NCI-H1417 treated with DMSO at 0.1 percent for 48 hours (cell line): ENCODE results near the gene WDR62.
A peak's percentile ranks its signal among the peaks of the same experiment; 100 is the strongest.
"Not testable (repeated sequence)": the region's sequence is repeated elsewhere in the genome, so short reads cannot be mapped to it uniquely, and the experiment has no call there.

Experiments
- DNase-seq: peaks from one replicate; lab custom pipeline; 2025; lab: John Stamatoyannopoulos, UW

Gene WDR62

DNA sequence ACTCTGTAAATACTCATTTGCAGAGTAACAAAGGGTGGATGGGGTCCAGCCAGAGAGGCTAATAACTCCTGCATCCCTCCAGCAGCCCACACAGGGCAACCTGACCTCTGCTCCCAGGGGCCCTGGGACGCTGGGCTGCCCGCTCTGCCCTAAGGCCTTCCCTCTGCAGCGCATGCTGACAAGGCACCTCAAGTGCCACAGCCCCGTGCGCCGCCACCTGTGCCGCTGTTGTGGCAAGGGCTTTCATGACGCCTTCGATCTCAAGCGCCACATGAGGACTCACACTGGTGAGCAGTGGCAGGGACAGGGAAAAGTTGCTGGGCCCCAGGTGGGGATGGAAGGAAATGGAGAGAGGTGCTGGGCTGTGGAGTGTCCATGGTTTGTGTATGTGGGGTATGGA, 58.0 kb downstream of the WDR62 start:
- no peak for DNase-seq

DNA sequence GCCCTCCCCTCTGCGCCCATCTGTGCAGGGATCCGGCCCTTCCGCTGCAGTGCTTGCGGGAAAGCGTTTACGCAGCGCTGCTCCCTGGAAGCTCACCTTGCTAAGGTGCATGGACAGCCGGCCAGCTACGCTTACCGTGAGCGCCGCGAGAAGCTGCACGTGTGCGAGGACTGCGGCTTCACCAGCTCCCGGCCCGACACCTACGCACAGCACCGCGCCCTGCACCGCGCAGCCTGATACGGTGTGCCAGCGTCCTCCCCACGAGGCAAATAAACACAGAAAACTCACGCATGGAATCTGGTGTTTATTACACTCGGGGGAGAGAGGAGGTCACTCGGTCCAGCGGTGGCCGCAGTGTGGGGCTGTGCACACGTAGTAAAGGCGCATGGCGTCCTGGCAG, 58.7 kb downstream of the WDR62 start:
- no peak for DNase-seq

DNA sequence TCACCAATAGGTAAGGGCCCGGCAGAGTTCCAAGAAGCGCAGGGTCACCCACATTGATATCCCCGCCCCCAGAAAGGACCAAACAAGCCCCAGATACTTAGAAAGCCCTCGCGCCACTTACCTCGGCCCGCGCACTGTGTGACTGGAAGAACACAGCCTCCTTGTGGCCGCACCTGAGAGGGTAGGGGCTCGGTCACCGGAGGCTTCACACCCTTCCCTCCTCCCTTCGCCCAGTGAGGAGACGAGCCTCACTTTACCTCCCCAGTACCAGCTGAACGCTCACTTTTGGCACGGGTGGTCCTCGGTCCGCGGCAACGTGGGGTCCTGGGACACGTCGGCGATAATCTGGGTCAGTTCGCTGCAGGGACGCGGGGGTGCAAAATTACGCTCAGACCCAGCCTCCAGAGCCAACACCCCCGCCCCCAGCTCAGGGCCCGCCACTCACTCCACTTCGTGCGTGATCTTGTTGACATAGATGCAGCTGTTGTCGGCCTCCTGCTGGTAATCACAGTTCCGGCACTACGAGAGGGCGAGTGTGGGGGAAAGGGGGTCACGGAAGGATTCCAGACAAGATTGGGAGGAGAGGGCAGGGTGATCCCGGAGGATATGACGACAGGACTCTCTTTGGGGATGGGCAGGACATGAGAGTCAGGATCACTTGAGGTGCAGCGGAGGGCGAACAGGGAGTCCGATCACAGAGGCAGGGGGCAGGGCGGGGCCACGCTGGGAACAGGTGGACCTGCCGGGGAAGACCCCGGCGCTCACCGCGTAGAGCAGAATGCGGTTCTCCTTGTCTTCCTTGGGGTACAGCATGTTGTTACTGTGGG, 59.4 kb downstream of the WDR62 start:
- DNase-seq, result no peak

DNA sequence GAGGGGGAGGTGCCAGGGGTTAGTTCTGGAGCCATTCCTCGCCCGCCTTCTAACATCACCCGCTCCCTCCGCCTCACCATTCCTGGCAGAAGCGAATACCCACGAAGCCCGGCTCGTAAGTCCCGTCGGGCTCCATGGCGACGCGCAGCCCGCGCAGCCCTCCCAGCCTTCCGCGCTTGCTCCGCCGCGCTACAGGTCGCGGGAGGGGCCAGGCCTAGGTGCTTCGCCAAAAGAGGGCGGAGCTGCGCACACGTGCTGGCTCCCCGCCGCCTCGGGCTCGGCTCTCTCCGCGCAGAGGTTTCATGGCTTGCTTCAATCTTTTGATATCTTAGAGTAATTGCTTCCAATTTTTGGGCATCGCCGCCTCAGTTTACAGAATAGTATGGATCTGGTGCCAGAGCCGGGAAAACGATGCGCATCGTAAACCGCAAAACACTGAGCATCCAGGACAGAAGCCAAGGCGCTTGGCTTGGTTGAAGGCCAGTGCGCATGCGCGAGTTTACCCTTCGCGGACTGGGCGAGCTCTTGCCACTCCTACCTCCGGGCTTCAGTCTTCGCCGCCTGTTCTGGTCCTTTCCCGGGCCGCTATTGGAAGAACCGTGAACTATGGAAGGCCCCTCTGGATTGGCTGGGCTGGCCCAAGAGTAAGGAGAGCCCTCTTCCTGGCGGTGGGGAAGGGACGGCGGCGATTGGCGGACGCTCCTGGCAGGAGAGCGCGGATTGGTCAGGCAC, 60.2 kb downstream of the WDR62 start, which contains the start of gene POLR2I:
Gene POLR2I, minus strand, starts transcription at position 155 of the 732 bp plus-strand sequence. Its CDS starts 19 bp downstream, at position 136.
- peak; percentile 97 for DNase-seq

DNA sequence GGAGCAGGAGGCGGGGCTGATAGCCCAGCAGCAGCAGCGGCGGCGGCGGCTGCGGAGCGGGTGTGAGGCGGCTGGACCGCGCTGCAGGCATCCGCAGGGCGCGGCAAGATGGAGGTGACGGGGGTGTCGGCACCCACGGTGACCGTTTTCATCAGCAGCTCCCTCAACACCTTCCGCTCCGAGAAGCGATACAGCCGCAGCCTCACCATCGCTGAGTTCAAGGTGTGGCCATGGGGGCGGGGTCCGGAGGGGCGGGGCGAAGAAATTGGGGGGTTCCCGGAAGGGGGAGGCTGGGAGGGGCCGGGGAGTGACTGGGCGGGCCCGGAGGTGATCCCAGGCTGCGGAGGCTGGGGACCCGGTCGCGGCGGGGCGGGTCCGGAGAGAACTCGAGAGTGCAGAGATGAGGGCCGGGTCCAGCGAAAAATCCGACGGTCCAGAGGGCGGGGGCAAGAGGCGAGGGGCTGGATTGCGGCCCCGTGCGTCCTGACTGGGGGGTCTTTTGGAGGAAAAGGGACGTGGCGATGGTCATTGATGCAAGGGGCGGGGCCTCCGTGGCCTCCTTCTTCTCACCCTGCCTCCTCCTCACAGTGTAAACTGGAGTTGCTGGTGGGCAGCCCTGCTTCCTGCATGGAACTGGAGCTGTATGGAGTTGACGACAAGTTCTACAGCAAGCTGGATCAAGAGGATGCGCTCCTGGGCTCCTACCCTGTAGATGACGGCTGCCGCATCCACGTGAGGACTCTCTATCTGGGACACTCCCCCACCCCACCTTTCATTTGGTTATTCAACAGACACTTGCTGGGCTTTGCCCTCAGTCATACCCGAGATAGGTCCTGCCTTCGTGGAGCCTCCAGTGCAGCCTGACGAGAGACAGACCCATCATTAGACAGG, 61.0 kb downstream of the WDR62 start, which contains the start of gene TBCB:
Gene TBCB, plus strand, starts transcription at position 16 of the 891 bp plus-strand sequence. Its CDS starts 93 bp downstream, at position 109.
- DNase-seq, result no peak

DNA sequence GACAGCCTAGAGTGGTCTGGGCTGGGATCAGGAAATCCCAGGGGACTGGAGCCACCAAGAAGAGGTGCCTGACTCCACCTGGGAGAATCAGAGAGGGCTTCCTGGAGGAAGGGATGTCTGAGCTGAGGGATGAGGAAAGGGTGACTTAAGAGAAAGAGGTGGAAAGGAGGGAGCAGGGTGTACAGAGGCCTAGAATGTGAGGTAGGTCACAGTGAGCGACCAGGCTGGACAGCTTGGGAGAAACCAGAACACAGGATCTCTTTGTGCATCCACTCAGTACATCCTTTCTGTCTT, 61.6 kb downstream of the WDR62 start:
- no peak for DNase-seq

DNA sequence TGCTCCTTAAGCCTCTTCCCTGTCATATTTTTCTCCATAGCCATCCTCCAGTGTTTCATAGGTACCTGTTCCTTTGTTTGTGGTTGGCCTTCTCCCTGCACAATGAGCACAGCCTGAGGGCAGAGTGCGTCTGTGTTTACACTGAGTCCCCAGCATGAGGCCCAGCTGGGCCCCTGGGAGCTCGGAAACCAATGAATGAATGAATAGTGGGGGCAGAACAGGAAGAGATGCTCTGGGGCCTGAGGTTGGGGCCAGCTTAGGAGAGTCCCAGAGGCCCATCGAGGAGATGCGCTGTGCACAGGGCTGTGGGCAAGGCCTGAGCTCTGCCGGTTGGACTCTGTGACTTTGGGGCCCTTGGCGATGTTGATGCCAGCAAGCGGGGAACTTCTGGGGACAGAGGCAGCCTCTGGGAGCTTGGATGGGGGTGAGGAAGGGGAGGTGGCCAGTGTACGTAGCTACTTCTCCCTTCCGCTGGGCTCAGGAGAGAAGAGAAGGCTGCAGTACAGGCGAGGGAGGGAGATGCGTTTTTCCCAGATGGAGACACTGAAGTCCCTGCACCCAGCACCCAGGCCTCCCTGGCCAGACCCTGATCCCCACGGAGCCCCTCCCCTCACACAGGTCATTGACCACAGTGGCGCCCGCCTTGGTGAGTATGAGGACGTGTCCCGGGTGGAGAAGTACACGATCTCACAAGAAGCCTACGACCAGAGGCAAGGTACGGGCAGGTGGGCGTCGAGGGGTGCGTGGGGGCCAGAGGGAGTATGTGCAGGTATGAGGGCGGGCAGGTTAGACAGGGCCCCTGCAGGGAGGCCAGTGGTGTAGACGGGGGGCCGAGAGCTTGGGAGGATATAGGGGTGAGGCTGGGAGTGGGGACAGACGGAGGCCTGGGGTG, 65.6 kb downstream of the WDR62 start:
- DNase-seq, result peak; percentile 6

DNA sequence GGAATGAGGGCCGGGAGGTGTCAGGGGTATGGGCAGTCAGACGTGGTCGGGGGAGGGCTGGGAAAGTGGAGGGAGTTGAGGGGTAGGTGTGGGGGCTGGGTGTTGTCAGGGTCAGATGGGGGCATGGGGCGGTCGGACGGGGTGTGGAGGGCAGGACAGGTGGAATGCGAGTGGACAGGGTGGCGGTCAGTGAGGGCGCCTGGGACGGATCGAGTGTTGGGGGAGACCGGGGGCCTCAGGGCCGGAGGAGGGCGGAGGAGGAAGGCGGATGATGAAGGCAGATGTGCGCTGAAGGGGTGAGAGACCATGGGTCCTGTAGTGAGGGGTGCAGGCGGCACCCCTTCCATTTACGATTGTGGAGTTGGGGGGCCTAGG, 66.3 kb downstream of the WDR62 start:
- DNase-seq, result no peak

DNA sequence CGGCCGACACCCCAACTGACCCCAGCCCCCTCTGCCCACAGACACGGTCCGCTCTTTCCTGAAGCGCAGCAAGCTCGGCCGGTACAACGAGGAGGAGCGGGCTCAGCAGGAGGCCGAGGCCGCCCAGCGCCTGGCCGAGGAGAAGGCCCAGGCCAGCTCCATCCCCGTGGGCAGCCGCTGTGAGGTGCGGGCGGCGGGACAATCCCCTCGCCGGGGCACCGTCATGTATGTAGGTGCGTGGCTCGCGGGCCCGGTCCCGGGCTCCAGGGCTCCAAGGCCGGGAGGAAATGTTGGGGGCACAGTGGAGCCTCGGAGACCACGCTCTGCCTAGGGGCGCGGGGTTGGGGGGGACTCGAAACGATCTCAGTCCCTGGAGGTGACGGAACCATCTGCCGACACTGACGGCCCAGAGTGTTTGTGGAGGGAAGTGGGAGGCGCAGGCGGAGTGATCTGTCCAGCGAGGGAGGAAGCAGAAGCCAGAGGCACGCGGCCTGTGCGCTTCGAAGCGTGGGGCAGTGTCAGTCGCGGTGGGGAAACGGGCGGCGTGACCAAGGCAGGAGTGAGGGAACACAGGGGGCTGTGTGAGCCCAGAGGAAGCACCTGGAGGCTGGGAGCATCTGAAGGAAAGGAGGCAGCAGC, 66.9 kb downstream of the WDR62 start:
- DNase-seq, result no peak

DNA sequence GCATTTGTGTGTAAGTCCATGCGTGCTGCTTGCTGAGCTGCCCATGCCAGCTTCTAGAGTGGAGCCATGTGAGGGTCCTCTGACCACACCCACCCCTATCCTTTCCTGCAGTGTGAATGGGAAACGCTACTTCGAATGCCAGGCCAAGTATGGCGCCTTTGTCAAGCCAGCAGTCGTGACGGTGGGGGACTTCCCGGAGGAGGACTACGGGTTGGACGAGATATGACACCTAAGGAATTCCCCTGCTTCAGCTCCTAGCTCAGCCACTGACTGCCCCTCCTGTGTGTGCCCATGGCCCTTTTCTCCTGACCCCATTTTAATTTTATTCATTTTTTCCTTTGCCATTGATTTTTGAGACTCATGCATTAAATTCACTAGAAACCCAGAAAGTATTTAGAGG, 70.9 kb downstream of the WDR62 start:
- no peak for DNase-seq

DNA sequence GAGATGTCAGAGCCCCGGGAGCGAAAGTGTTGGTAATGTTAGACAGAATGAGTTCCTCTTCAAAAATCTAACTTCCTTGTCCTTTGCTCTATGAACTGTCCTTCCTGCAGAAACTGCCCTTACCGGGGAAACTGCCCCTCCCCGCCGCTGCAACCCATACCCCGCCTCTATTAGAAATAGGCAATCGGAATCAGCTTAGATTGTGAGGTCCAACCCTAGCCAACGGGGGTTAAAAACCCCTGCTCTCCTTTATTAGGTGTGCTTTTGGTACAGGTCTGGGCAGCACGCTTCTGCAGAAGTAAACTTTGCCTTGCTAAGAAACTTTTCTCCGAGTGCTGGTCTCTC, 73.7 kb downstream of the WDR62 start:
- no peak for DNase-seq

DNA sequence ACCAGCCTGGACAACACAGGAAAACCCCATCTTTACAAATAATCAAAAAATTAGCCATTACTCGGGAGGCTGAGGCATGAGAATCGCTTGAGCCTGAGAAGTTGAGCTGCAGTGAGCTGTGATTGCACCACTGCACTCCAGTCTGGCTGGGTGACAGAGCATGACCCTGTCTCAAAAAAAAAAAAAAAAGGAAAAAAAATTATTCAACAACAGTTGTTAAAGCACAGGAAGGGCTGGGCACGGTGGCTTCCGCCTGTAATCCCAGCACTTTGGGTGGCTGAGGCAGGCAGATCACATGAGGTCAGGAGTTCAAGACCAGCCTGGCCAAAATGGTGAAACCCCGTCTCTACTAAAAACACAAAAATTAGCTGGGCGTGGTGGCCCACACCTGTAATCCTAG, 76.5 kb downstream of the WDR62 start:
- DNase-seq, result not testable (repeated sequence)

DNA sequence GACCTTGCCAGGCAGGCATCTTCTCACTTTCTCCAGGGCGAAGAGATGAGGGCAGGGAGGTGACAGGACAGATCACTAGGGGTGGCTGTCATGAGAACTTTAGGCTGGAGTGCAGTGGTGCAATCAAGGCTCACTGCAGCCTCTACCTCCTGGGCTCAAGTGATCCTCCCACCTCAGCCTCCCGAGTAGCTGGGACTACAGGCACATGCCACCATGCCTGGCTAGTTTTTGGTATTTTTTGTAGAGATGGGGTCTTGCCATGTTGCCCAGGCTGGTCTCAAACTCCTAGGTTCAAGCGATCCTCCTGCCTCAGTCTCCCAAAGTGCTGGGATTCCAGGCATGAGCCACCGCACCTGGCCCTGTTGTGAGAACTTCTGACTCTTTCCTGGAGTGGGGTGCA, 80.2 kb downstream of the WDR62 start:
- not testable (repeated sequence) for DNase-seq

DNA sequence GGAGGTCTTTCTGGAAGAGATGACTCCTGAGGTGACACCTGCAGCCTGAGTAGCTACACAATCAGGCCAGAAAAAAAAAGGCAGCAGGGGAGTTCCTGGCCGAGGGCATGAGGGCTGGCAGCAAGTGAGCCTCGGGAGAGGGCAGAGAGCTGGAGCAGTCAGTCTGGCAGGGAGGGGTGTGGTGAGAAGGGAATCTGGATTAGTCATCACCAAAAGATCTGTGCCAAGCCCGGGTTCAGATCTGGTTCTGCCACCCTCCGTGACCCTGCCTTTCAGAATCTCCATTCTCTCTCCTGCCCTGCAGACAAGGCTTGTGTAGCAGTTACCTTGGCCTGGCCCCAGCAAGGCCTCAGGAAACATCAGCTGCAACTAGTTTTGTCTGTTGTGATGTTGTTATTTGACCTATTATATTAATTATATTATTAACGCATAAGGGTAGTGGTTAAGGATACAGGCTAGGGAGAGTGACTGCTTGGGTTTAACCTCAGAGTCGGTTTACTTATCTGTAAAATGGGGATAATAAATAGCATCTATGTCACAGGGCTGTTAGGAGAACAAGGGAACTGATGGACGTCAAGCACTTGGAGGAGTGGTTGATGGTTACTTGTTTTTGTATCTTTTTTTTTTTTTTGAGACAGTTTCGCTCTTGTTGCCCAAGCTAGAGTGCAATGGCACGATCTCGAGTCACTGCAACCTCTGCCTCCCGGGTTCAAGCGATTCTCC, 82.4 kb downstream of the WDR62 start:
- no peak for DNase-seq

DNA sequence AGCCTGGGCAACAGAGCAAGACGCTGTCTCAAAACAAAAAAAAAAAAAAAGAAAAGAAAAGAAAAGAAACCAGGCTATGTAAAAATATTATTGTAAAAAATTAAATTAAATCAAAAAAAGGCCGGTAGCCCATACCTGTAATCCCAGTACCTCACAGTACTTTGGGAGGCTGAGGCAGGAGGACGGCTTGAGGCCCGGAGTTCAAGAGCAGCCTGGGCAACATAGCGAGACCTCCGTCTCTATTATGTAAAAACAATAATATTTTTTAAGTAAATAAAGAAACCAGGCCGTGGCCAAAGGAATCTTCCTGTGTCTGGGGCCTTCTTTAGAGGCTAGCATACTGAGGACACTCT, 84.4 kb downstream of the WDR62 start:
- DNase-seq, result no peak

DNA sequence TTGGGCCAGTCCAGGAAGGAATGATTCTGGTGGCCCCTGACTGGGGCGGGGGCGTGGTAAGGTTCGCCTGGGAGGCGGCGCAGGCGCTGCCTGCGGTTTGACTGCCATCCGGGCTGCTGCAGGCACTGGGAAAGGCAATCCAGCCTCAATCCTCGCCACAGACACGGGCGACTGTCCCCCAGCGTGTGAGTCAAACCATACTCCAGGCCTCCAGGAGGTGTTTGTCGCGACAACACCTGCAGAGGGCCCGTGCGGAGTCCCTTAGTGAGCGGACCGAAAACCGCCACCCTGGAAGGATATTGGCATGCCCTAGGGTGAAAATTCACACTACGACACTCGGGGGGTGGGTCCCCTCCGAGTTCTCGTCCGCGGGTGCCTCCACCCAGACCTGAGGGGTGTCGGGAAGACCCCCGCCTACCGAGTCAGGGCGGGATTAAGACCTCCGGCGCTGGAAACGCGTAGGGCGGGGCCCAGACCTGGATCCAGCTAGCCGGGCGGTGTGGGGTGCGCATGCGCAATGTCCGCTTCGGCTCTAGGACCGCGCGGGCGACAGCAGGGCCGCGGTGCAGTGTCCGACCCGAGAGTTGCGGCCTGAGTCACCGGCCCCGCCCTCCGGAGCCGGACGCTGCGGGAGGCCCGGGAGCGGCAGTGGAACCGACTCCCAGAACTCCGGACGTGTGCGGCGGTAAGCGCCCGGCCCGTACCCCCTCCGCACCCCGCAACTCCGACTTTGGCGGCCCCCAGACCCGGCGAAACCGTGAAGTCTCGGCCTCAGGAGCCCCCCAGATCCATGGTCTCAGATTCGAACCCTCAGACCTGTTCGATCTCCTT, 85.0 kb downstream of the WDR62 start, which contains the start of gene CAPNS1:
Gene CAPNS1, plus strand, starts transcription at position 594 of the 831 bp plus-strand sequence. CDS start 946 bp downstream, outside the sequence.
- peak; percentile 65 for DNase-seq

DNA sequence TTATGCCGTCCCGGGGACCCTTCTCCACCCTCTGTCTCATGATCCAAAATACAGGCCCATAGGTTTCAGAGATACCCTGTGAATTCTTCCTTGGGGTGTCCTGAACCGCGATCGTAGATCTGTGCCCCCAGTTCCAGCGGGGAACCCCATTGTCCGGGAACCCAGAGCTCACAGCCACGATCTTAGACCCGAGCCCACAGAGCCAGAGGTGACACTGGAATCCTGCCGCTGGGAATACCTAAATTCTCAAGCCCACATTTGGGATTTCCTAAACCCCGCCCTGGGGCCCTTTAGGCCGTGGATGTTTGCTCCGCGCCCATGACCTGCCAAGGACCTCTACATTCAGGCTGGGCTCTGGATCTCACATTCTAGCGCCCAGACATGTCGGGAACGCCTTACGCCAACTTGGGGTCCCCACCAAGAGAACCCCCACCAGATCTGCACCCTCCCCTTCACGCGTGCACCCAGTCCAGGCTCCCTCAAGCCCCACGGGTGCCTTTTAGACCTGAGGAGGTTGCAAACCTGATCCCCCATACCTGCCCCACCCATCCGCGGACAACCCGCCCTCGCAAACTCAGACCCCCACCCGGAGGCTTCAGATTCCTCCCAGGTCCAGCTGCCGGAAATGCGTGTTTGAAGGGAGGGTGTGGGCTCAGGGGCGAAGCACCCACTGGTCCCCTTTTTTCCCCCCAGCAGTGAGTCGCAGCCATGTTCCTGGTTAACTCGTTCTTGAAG, 85.8 kb downstream of the WDR62 start:
- DNase-seq, result no peak

DNA sequence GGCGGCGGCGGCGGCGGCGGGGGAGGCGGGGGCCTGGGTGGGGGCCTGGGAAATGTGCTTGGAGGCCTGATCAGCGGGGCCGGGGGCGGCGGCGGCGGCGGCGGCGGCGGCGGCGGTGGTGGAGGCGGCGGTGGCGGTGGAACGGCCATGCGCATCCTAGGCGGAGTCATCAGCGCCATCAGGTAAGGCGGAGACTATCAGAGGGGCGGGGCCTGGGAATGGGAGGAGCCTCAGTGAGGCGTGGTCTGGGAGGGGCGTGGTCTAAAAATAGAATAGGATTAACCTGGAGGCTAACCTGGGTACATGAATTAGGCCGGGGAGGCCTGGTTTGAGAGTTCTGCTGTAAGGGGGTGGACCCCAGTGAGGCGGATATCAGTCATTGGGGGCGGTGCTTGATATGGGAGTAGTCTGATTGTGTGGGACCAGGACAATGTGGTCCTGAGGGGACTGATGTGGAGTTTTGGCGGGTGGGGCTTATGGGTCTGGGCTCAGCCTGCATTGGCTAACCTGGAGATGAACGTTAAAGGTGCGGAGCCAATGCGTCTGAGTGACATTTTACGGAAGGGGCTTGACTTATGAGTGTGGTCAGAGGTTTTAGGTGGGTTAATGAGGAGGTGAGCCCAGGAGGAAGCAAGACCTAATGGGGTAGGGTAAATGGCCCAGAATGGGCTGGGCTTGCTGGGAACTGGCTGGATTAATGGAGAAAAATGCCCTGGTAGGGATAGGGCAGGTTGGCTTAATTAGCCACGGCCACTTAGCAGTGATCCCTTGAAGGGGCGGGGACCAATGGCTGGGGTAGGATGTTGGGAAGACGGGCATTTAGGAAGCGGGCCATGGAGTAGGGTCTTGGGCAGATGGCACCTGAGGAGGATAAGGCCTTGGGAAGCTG, 86.6 kb downstream of the WDR62 start:
- DNase-seq, result peak; percentile 28
